Cerebellar nuclear complex (tissue), 1 donor: ENCODE results near the gene GRIN3A.

Experiments
- DNase-seq, 2 experiments: peaks; one replicate each; lab custom pipeline; 2025; lab: John Stamatoyannopoulos, UW

The GRIN3A gene

DNA sequence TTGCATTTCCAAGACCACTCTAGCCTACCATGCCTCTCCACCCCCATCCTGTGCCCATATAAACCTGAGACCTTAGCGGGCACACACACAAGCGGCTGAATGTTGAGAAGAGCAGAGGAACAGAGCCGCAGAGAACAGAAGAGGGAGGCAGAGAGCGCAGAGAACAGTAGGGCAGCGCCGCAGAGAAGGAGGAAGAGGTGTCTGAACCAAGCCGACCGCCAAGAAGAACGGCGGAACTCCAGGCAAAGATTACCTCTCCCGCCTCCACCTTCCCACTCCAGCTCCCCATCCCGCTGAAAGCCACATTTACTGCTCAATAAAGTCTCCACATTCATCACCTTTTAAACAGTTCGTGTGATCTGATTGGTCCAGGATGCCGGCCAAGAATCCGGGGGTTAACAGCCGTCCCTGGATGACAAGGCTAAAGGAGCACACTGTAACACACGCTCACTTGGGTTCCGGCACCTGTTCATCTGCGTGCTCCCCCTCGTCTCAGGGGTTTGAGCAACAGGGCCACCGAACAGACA is 33.2 kb downstream of the GRIN3A start:
- no peak for DNase-seq

- DNase-seq: no peak
Measured at GRCh38 chr9:101702257-101702656, 36.2 kb downstream of the GRIN3A start.

DNA sequence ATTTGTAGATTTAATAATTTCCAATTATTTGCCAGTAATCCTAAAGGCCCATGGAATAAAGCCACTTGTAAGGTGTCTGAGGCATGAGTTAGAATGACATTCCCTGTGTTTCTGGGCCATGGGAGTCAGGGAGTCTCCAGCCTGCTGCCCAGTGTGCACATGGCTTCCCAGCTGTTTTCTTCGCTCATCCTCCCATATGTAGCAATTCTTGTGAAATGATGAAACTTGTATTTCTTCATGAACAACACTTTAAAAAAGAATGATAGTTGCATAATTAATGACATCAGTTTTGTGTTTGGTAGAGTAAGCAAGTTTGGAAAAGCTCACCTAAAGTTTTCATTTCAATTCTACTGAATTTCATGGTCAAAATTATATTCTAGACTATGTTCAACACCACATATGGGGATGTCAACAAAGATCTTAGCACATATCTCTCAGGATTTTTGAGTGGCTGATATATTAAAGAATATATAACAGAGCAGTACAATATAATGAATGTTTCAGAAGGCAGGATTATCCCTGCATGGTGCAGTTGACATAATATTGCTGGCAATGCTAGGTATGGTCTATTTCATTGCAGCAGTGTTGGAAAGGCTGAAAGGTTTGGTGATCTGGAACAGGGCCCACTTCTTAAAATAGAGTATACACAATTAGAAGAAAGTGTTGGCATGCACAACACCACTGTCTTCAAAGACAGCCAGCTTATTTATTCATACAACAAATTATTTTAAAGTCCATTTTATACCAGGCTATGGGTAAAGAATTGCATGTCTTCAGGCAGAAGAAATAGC is 44.7 kb downstream of the GRIN3A start:
- no peak for DNase-seq

DNA sequence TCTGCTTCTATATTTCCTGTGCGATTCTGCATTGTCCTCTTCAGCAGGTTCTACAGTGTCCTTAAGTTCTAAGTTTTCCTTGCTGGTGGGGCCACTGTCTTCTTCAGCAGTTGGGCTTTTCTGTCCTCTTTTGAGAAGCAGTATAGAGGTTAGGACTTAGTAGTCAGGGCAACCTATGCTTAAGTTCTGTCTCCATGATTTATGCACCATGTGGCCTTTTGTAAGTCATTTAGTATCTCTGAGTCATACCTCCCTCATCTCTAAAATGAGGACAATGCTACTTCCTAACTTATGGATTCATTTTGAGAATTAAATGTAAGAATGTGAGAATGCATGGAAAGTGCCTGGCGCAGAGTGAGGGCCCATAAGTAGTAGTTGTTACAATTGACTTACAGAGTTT is 46.8 kb downstream of the GRIN3A start:
- no peak for DNase-seq

DNA sequence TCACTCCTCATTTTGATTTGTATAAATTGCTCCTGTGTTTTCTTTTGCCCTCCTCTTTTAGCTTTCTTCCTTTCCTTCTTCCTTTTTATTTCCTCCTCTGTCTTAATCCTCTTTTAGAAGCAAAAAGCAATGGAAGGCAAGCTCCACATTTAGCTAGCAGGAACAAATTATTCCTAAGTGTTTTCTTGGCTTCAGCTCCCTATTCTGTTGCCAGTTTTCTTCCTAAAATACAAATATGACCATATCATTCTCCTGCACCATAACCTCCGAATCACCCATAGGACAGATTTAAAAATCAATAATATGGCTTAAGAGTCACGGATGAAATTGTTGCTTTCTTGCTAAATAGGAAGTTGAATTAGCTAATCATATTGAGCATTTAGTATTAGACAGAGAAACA is 49.4 kb downstream of the GRIN3A start:
- DNase-seq: no peak

GRCh38 chr9:101684665-101685064 is 53.8 kb downstream of the GRIN3A start:
- no peak for DNase-seq

GRCh38 chr9:101683236-101683635 is 55.2 kb downstream of the GRIN3A start:
- no peak for DNase-seq

DNA sequence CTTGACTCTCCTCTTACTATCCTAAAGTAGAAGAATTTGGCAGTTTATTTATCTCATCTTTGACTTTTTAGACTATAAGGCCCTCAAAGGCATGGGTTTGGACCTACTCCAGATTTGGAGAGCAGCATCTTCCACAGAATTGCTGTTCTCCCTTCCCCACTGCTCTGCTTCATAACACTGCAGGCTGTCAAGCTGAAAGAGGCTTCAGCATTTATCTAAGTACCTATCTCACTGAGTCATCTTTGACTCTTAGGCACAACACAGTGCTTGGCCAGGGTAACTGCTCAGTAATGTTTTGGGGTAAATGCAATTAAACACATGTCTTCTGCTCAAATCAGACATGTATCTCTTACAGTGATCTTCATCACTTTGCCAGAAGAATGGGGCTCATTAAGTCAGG is 60.6 kb downstream of the GRIN3A start:
- DNase-seq: no peak

- DNase-seq: no peak
Measured at GRCh38 chr9:101675341-101675740, 63.1 kb downstream of the GRIN3A start.

DNA sequence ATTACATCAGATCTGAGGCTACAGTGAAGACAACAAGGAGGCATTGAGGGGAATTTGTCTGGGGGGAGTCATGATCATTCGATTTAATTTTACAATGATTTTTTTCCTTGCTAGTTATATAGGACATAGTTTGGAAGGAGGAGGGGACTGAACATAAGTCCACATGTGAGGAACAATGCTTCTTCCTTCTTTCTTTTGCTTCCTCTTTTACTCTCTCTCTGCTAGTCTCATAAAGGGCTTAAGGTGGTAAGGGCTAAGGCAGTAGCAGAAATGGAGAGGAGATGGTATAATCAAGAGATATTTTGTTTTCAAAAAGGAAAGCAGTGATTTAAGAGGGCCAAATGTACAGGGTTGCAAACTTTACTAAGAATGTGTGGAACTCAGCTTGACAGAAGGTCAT is 64.3 kb downstream of the GRIN3A start:
- DNase-seq: no peak

GRCh38 chr9:101673642-101674041 is 64.8 kb downstream of the GRIN3A start:
- no peak for DNase-seq

- no peak for DNase-seq
Measured at GRCh38 chr9:101671567-101671966, 66.9 kb downstream of the GRIN3A start.

DNA sequence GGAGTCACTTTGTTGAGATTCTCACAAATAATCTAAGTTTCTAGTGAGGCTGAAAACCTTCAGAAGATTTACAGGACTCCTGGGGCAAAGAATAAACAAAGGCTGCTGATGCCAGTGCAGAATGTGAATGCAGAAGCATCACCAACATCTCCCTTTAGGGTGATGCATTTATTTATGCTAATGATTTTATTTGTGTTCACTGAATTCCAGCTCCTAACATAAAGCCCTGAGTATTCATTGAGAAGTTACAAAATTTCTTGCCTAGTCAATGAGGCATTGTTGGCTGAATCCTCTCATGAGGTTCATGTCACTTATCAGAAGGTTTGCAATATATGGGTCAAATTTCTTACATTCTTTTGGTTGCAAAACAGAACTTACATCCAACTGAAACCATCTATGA is 70.0 kb downstream of the GRIN3A start:
- DNase-seq: no peak

GRCh38 chr9:101664453-101664852 is 74.0 kb downstream of the GRIN3A start:
- no peak for DNase-seq

DNA sequence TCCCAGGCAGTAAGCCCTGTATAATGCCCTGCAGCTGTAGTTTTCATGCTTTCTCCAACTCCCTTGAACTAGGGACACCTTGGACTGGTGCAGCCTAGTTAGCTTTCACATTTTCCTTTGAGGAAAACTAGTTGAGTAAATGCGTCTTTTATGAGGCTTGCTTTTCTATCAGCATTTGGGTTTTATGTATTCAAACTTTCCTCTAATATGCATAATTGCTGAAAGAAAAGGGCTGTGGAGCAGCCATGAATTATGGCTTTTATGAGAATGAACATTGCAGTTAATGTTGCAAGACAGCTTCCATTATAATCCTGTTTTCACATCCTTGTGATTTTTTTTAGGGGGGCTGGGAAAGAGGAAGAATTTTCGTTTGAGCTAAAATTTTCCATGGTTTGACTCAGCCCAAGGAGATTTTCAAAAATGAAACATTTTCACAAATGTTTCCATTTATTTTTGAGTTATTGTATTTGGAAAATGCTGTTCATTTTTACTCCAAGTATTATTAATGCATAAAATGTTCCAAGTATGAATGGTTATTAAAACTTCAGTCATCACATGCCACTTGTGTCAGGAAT is 85.8 kb downstream of the GRIN3A start:
- no peak for DNase-seq

DNA sequence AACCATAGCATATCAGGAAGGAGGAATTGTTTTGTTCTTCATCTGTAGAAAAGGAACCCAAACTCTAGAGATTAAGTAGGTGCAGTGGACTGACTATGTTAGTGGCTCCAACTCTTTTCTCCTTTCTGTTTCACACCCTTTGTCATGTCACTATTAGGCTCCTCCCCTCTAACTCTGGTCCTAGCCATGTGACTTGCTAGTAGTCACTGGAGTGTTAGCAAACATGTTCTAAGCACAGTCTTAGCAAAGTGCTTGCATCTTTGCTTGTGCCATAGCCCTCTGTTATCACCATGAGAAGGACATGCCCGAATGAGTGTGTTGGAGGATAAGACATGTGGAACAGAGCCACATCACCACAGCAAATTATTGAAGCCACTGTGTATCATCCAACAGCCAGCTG is 88.3 kb downstream of the GRIN3A start:
- no peak for DNase-seq

DNA sequence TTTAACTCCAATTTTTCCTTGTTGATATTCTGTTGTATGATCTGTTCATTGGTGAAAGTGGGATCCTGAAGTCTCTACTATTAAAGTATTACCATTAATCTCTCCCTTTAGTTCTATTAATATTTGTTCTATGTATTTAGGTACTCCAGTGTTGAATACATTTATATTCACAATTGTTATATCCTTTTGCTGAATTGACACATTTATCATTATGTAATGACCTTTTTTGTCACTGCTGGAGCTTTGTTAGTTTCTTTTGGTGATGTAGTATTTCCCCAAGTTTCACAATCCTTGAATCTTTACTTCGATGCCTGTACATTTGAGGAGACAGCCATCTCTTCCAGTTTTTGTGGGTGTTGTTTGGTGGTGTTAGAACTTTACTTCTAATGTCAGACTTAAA is 90.0 kb downstream of the GRIN3A start:
- no peak for DNase-seq

DNA sequence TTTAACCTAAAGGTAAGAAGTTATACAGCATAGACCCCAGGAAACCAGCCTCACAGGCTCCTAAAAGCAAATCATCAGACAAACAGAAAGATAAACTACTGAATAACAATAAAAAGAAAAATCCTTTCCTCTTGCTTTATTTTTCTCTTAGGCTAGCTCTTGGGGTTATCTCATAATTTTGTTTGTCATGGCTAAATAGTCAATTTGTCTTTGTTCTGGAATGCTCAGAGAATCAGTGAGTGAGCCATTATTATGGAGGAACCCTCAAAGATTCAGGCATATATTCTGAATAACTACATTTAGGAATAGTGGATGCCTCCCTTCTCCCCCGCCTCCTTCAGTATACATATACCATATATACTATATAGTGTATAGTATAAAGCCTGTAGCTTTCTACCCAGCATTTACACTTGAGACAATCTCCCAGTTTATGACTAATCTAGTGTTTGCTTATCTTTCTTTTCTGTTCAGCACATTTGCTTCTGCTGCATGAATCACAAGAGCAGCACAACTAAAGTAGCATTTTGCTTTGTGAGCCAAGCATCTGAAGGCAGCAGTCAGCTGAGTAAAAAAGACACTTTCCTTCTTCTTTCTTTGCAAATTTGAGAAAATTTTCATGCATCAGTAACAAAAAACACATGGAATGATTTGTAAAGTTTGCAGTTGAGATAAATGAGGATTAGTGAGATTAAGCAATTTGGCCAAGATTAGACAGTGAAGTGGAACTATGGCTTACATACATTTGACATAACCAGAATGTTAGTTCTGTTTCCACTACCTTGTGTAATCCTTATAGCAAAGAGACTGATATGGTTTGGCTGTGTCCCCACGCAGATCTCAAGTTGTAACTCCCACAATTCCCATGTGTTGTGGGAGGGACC is 98.4 kb downstream of the GRIN3A start:
- no peak for DNase-seq

- DNase-seq: no peak
Measured at GRCh38 chr9:101639311-101639710, 99.1 kb downstream of the GRIN3A start.

DNA sequence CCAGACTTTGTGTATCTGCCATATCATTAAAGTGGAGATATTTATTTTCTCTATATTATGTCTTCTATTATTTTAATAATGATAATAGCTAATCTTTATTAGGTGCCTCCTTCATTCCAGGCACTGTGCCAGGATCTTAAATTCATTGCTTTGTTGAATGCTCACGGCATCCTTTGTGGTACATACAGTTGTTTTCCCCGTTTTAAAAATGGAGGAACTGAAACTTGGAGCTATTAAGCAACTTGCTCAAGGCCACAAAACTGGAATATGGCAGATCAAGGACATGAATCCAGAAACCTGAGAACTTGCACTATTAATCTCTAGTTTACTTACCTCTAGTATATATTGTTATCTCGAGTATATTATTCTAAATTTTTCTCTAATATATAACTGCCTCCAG is 102.2 kb downstream of the GRIN3A start:
- DNase-seq: no peak

DNA sequence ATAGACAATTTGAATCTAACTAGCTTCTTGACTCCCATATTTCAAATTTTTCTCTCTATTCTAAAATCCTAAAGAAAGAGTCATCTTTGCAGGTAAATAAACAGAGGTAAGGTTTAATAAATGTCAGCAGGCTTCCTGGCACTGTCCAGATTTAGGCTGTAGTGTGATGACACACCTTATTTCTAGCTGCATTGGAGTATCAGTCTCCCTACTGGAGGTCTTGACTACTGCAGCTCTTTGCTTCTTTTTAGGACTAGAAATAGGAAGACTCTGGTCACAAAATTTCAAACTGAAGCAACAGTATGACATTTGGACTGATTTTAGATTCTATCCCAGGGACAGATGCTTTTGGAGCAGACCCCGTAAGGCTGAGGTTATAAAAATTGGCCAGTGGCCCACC is 103.0 kb downstream of the GRIN3A start:
- DNase-seq: no peak

DNA sequence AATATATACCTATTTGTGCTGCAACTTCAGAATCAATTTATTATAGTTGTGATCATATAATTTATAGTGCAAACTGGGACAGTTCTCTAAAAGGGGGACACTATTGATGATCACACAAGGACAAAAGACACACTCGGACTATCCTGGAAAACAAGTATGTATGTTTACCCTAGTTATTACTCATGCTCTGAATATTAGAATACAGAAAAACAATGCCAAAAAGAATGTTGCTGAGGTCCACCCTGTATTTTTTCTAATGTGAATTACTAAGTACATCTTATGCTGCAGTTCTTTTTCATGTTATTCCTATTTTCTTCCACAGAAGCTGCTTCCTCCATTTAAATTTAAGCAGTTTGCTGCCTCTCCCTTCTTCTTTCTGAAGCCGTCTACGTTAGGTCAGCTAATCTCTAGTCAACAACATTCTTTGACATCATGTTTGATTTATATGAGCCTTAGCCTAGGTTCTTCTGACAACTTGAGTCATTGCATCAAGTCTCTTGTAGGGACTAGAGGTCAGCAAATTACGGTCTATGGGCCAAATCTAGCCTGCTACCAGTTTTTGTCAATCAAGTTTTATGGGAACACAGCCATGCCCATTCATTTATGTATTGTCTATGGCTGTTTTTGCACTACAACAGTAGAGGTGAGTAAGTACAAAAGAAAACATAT is 103.6 kb downstream of the GRIN3A start:
- no peak for DNase-seq
